ENCODE data around the gene TMEM240. TPM values are rescaled to one million over a fixed set of nuclear protein-coding genes. Genes with fewer than 3 reads are reported as not detected.

TMEM240 gene
- total and polyA plus RNA-seq, 2 experiments from 2014 or later = 1.8 to 5.1 TPM

DNA sequence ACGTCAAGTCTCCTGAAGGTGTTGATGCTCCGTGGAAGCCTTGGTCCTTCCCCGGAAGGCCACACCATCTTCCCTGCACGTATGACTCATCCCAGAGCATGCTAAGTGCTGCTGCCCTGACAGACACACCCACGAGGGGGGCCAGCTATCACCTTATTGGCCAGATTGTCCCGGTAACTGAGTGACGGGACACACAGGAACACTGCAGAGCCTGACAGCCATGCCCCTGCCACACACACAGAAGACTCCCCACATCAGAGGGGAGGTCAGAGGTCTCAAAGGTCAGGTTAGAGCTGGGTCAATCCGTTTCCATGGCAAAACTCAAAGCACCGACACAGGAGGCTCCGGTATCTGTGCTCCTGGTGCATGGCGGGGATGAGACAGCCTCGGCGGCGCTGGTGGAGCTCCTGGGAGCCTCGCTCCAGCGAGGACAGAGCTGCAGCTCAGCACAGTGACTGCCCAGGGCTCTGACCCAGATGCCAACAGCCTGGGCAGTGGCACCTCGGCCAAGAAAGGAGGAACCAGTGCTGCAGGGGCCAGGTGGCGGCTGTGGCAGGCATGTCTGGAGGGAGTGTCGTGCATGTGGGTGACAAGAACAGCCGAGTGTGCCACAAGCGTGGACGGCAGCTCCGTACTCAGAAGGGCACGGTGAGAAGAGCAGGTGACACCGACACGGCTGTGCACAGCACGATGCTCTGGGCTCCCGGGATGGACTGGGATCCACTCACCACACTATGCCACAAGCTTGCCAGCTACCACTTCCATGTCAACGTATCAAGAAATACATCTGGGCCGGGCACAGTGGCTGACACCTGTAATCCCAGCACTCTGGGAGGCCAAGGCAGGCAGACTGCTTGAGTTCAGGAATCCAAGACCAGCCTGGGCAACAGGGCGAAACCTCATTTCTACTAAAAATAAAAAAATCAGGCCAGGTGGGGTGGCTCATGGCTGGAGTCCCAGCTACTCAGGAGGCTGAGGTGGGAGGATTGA, 14.8 kb upstream of the TMEM240 start:
- Histone ChIP-seq H3K27me3 (ENCODE audit: insufficient read depth) (no peaks in the 10 kb centered on the region), H2AFZ (no peak overlapping the region), H3K9me2 (ENCODE audit: insufficient read depth) (no peaks in the 10 kb centered on the region), H3F3A (replicated peaks; ENCODE audit: low read depth) (0 out of 2 replicates have a peak, but pooled peaks cover 19% of the 10 kb centered on the region), H3K4me3 (no peak overlapping the region), H3K79me2 (replicated peaks; ENCODE audit: insufficient read depth) (peaks cover 17% of the 10 kb centered on the region), H3K36me3 (ENCODE audit: insufficient read depth) (no peaks in the 10 kb centered on the region), H3K27ac (ENCODE audit: low read depth) (no peak overlapping the region), H3K4me2 (no peak overlapping the region), H4K20me1 (replicated peaks; ENCODE audit: insufficient read depth) (peaks cover 23% of the 10 kb centered on the region), H3K4me1 (ENCODE audit: insufficient read depth) (no peaks in the 10 kb centered on the region)
- DNase-seq (ENCODE audit: low spot score) (no peak), ATAC-seq (no peak)
- Mint-ChIP-seq H3K36me3 (ENCODE audit: low read depth) (0 out of 3 replicates have a peak, but pooled peaks cover under 1% of the 10 kb centered on the region), H3K27me3 (ENCODE audit: insufficient read depth, low read depth, poor library complexity) (peaks cover 15% of the 10 kb centered on the region), H3K4me1 (no peaks in the 10 kb centered on the region; the same call in 2 of the 3 replicates), H3K4me3 (no peak overlapping the region), H3K27ac (no peak overlapping the region), H3K9me3 (no peaks in the 10 kb centered on the region)
- TF ChIP-seq POLR2AphosphoS5 (IDR thresholded peaks at IDR 0.05; ENCODE audit: low read depth) (peak; percentile 16; the same call in 1 of the 2 replicates), JUNB (IDR thresholded peaks at IDR 0.05; ENCODE audit: unreplicated experiment) (no peak)

DNA sequence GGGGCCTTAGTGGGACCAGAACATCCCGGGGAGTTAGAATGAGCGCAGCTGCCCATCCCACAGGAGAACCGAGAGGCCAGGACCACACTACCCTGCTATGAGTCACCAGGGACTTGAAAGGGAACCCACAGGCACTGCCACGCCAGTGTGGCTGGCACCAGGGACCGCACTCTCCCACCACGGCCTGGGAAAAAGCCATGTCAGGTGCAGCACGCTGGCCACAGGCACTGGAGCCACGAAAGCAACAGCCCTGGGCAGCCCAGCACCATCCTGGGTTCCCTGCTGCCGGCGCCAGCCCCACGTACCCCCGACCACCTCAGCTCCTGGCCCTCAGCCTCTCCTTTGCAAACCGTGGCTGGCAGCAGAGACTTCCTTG, 14.1 kb upstream of the TMEM240 start:
- no peak overlapping the region for H3K27ac Mint-ChIP-seq
- H3K36me3 Mint-ChIP-seq (ENCODE audit: low read depth) = no peaks in the 10 kb centered on the region
- peaks cover 15% of the 10 kb centered on the region for H3K27me3 Mint-ChIP-seq (ENCODE audit: insufficient read depth, low read depth, poor library complexity)
- H3K9me3 Mint-ChIP-seq = no peaks in the 10 kb centered on the region
- Histone ChIP-seq H4K20me1 (replicated peaks; ENCODE audit: insufficient read depth) (peaks cover 20% of the 10 kb centered on the region), H3K27ac (ENCODE audit: low read depth) (no peak overlapping the region), H2AFZ (no peak overlapping the region), H3K27me3 (ENCODE audit: insufficient read depth) (no peaks in the 10 kb centered on the region), H3K9me2 (ENCODE audit: insufficient read depth) (no peaks in the 10 kb centered on the region), H3K79me2 (replicated peaks; ENCODE audit: insufficient read depth) (peaks cover 13% of the 10 kb centered on the region; the same call in 1 of the 2 replicates), H3K4me3 (no peak overlapping the region), H3F3A (replicated peaks; ENCODE audit: low read depth) (0 out of 2 replicates have a peak, but pooled peaks cover 19% of the 10 kb centered on the region), H3K4me2 (no peak overlapping the region), H3K4me1 (ENCODE audit: insufficient read depth) (no peaks in the 10 kb centered on the region), H3K36me3 (ENCODE audit: insufficient read depth) (no peaks in the 10 kb centered on the region)
- no peak for DNase-seq (ENCODE audit: low spot score)
- H3K4me3 Mint-ChIP-seq = no peak overlapping the region
- no peak for ATAC-seq
- no peaks in the 10 kb centered on the region; the same call in 2 of the 3 replicates for H3K4me1 Mint-ChIP-seq
- TF ChIP-seq EZH2phosphoT487 (IDR thresholded peaks at IDR 0.05; ENCODE audit: unreplicated experiment) = no peak
- TF ChIP-seq ZNF331 (CRISPR knock-in tag; IDR thresholded peaks at IDR 0.05; ENCODE audit: low read depth) = no peak
- TF ChIP-seq ZNF114 (CRISPR knock-in tag; IDR thresholded peaks at IDR 0.05) = no peak
- no peak for TF ChIP-seq CREB1 (CRISPR knock-in tag; IDR thresholded peaks at IDR 0.05; ENCODE audit: low read depth)
- no peak for TF ChIP-seq ZNF462 (CRISPR knock-in tag; IDR thresholded peaks at IDR 0.05)
- no peak for TF ChIP-seq STAT1 (IDR thresholded peaks at IDR 0.05; ENCODE audit: unreplicated experiment)
- no peak for TF ChIP-seq NANOG (IDR thresholded peaks at IDR 0.05; ENCODE audit: borderline replicate concordance)
- TF ChIP-seq JUNB (IDR thresholded peaks at IDR 0.05; ENCODE audit: unreplicated experiment) = no peak
- TF ChIP-seq POLR2AphosphoS5 (IDR thresholded peaks at IDR 0.05; ENCODE audit: low read depth) = no peak; the same call in 1 of the 2 replicates
- TF ChIP-seq, protein P1, sequence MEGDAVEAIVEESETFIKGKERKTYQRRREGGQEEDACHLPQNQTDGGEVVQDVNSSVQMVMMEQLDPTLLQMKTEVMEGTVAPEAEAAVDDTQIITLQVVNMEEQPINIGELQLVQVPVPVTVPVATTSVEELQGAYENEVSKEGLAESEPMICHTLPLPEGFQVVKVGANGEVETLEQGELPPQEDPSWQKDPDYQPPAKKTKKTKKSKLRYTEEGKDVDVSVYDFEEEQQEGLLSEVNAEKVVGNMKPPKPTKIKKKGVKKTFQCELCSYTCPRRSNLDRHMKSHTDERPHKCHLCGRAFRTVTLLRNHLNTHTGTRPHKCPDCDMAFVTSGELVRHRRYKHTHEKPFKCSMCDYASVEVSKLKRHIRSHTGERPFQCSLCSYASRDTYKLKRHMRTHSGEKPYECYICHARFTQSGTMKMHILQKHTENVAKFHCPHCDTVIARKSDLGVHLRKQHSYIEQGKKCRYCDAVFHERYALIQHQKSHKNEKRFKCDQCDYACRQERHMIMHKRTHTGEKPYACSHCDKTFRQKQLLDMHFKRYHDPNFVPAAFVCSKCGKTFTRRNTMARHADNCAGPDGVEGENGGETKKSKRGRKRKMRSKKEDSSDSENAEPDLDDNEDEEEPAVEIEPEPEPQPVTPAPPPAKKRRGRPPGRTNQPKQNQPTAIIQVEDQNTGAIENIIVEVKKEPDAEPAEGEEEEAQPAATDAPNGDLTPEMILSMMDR (conservative IDR thresholded peaks at IDR 0.05; ENCODE audit: low read depth in 2 of 2) = no peak
